Measurements from ENCODE around the gene LARGE2. TPM values are rescaled to one million over a fixed set of nuclear protein-coding genes. Genes with fewer than 3 reads are reported as not detected.

LARGE2 gene
- total and polyA plus RNA-seq, 2 of the 13 experiments (the other 11 are each of a cell fraction or from before 2014, with no cell fraction given), result 8.5 to 21.6 TPM

GRCh38 chr11:45918331-45918941 lies 4.0 kb upstream of the LARGE2 start (continued):
- TF ChIP-seq AHDC1 (CRISPR knock-in tag; IDR thresholded peaks at IDR 0.05; ENCODE audit: borderline replicate concordance) (no peak), ZNF703 (CRISPR knock-in tag; IDR thresholded peaks at IDR 0.05; ENCODE audit: borderline replicate concordance) (no peak), HHEX (CRISPR knock-in tag; IDR thresholded peaks at IDR 0.05) (no peak), POLR2A (IDR thresholded peaks at IDR 0.05; ENCODE audit: insufficient read depth in 1 of 2, low read depth in 2 of 2, low read length in 2 of 2) (peak; percentile 43 to 79; a peak in 2 of 4 replicates), TAF1 (CRISPR knock-in tag; IDR thresholded peaks at IDR 0.05) (peak; percentile 48; the same call in 1 of the 2 replicates), ZNF512B (CRISPR knock-in tag; IDR thresholded peaks at IDR 0.05; ENCODE audit: borderline replicate concordance) (no peak), ZBTB42 (CRISPR knock-in tag; IDR thresholded peaks at IDR 0.05) (0 out of 2 replicates have a peak, but pooled peaks have one; percentile 4), NFATC3 (CRISPR knock-in tag; IDR thresholded peaks at IDR 0.05) (0 out of 2 replicates have a peak, but pooled peaks have one; percentile 23), ZNF17 (CRISPR knock-in tag; IDR thresholded peaks at IDR 0.05) (no peak), NR2C2 (CRISPR knock-in tag; IDR thresholded peaks at IDR 0.05; ENCODE audit: borderline replicate concordance) (no peak)

Measured in HepG2 (cell line).